DMS 273 treated with DMSO at 0.1 percent for 48 hours (cell line): ENCODE data around the gene CACNA1I.

Source experiments
- DNase-seq: peaks from one replicate; lab custom pipeline; 2025; lab: John Stamatoyannopoulos, UW

The CACNA1I gene

GRCh38 chr22:39699631-39700360 is 129.2 kb downstream of the CACNA1I start:
- DNase-seq: no peak

GRCh38 chr22:39700565-39700964 is 130.0 kb downstream of the CACNA1I start:
- no peak for DNase-seq

- DNase-seq: no peak
Observed at GRCh38 chr22:39703091-39703490, 132.5 kb downstream of the CACNA1I start.

GRCh38 chr22:39703928-39704639 is 133.5 kb downstream of the CACNA1I start:
- no peak for DNase-seq

GRCh38 chr22:39705386-39705785 is 134.8 kb downstream of the CACNA1I start:
- no peak for DNase-seq

GRCh38 chr22:39706376-39707140 is 136.0 kb downstream of the CACNA1I start:
- DNase-seq: no peak

GRCh38 chr22:39707351-39707750 is 136.8 kb downstream of the CACNA1I start:
- no peak for DNase-seq

- DNase-seq: no peak
Observed at GRCh38 chr22:39707816-39708215, 137.3 kb downstream of the CACNA1I start.

- DNase-seq: no peak
Observed at GRCh38 chr22:39710380-39711150, 140.0 kb downstream of the CACNA1I start.

GRCh38 chr22:39712081-39712480 is 141.5 kb downstream of the CACNA1I start:
- DNase-seq: no peak

- DNase-seq: no peak
Observed at GRCh38 chr22:39712751-39713525, 142.4 kb downstream of the CACNA1I start.

GRCh38 chr22:39713799-39714290 is 143.3 kb downstream of the CACNA1I start:
- no peak for DNase-seq

- DNase-seq: no peak
Observed at GRCh38 chr22:39714321-39714720, 143.8 kb downstream of the CACNA1I start.

GRCh38 chr22:39715778-39716495 is 145.4 kb downstream of the CACNA1I start:
- DNase-seq: no peak

- DNase-seq: no peak
Observed at GRCh38 chr22:39716534-39716933, 146.0 kb downstream of the CACNA1I start.

- no peak for DNase-seq
Observed at GRCh38 chr22:39717099-39717498, 146.5 kb downstream of the CACNA1I start.

GRCh38 chr22:39718206-39718605 is 147.7 kb downstream of the CACNA1I start:
- no peak for DNase-seq

- no peak for DNase-seq
Observed at GRCh38 chr22:39718921-39719475, 148.4 kb downstream of the CACNA1I start.

- DNase-seq: no peak
Observed at GRCh38 chr22:39719559-39720450, 149.3 kb downstream of the CACNA1I start.
